Liver (tissue), 9 donors: ENCODE measurements around the gene MED15. TPM values are rescaled to one million over a fixed set of nuclear protein-coding genes. Genes with fewer than 3 reads are reported as not detected.

Experiments
- DNase-seq: peaks from one replicate; pipeline ENCODE4 v3.0.0-alpha.2; 2017; ENCODE audit warnings: low spot score
- H3K27ac ChIP-seq, 2 donors: one replicate each; pipeline ENCODE4 v1.7.0; 2013; ENCODE audit warnings: inconsistent platforms in 2 of 2, low read length in 2 of 2, control low read depth in 1 of 2, low read depth in 1 of 2, mild to moderate bottlenecking in 1 of 2
- H3K27me3 ChIP-seq, 4 donors: one replicate each; pipeline versions ENCODE4 v1.6.1 to v1.7.0; 2013; ENCODE audit warnings: low read length in 3 of 4, inconsistent platforms in 1 of 4, mild to moderate bottlenecking in 1 of 4, moderate library complexity in 1 of 4; ENCODE audit not compliant: control insufficient read depth in 4 of 4, insufficient read depth in 4 of 4
- H3K36me3 ChIP-seq, 4 donors: one replicate each; pipeline versions ENCODE4 v1.6.1 to v1.7.0; 2013; ENCODE audit warnings: low read length in 3 of 4, mild to moderate bottlenecking in 3 of 4, low read depth in 1 of 4, moderate library complexity in 1 of 4; ENCODE audit not compliant: control insufficient read depth in 4 of 4, insufficient read depth in 3 of 4
- H3K4me1 ChIP-seq, 4 donors: one replicate each; pipeline versions ENCODE4 v1.6.1 to v1.7.0; 2013; ENCODE audit warnings: low read length in 3 of 4, mild to moderate bottlenecking in 3 of 4, moderate library complexity in 1 of 4; ENCODE audit not compliant: control insufficient read depth in 4 of 4, insufficient read depth in 4 of 4
- H3K4me3 ChIP-seq, 3 donors: one replicate each; pipeline versions ENCODE4 v1.6.1 to v1.7.0; 2013; ENCODE audit warnings: low read length in 3 of 3, control low read depth in 1 of 3, low read depth in 1 of 3, mild to moderate bottlenecking in 1 of 3
- H3K9ac ChIP-seq, 2 donors: one replicate each; pipeline ENCODE4 v1.7.0; 2013; ENCODE audit warnings: low read length in 2 of 2, mild to moderate bottlenecking in 2 of 2, moderate library complexity in 2 of 2, control low read depth in 1 of 2, low read depth in 1 of 2
- H3K9me3 ChIP-seq, 4 donors: one replicate each; pipeline versions ENCODE4 v1.6.1 to v1.7.0; 2013; ENCODE audit warnings: low read length in 3 of 4; ENCODE audit not compliant: control insufficient read depth in 4 of 4
- ATF3 ChIP-seq: IDR thresholded peaks from 2 replicates; pipeline ENCODE4 v1.6.1; 2016; ENCODE audit warnings: antibody characterized with exemption
- CTCF ChIP-seq: fragments of 150-350 bp; IDR thresholded peaks from 2 replicates; pipeline ENCODE4 v1.5.1; 2017; ENCODE audit warnings: improper control_type of control experiment, low read depth, low read length; ENCODE audit not compliant: missing input control
- EGR1 ChIP-seq, 2 donors: IDR thresholded peaks; 2 replicates each; pipeline ENCODE4 v1.6.1; 2016 to 2018; ENCODE audit warnings: antibody characterized with exemption in 2 of 2, low read depth in 2 of 2
- FOXA1 ChIP-seq: IDR thresholded peaks from 2 replicates; pipeline ENCODE4 v1.6.1; 2016; ENCODE audit warnings: antibody characterized with exemption
- FOXA2 ChIP-seq: IDR thresholded peaks from 2 replicates; pipeline ENCODE4 v1.6.1; 2016; ENCODE audit warnings: antibody characterized with exemption
- GABPA ChIP-seq, 2 donors: IDR thresholded peaks in 1 of 2; conservative IDR thresholded peaks in 1 of 2; 2 replicates each; pipeline ENCODE4 v1.6.1; 2016; ENCODE audit warnings: antibody characterized with exemption in 2 of 2, mild to moderate bottlenecking in 1 of 2, moderate library complexity in 1 of 2
- HNF4A ChIP-seq, 2 donors: conservative IDR thresholded peaks; 2 replicates each; pipeline ENCODE4 v1.6.1; 2016; ENCODE audit warnings: antibody characterized with exemption in 2 of 2, mild to moderate bottlenecking in 2 of 2
- HNF4G ChIP-seq: IDR thresholded peaks from 2 replicates; pipeline ENCODE4 v1.6.1; 2016; ENCODE audit warnings: antibody characterized with exemption
- MAX ChIP-seq: IDR thresholded peaks from 2 replicates; pipeline ENCODE4 v1.6.1; 2016; ENCODE audit warnings: antibody characterized with exemption
- NR2F2 ChIP-seq: IDR thresholded peaks from 2 replicates; pipeline ENCODE4 v1.6.1; 2016; ENCODE audit warnings: antibody characterized with exemption
- RAD21 ChIP-seq, 2 donors: IDR thresholded peaks; 2 replicates each; pipeline ENCODE4 v1.6.1; 2016; ENCODE audit warnings: antibody characterized with exemption in 2 of 2, mild to moderate bottlenecking in 2 of 2
- REST ChIP-seq: IDR thresholded peaks from 2 replicates; pipeline ENCODE4 v1.6.1; 2016; ENCODE audit warnings: antibody characterized with exemption, mild to moderate bottlenecking
- RXRA ChIP-seq, 2 donors: IDR thresholded peaks; 2 replicates each; pipeline ENCODE4 v1.6.1; 2017 to 2018; ENCODE audit warnings: antibody characterized with exemption in 2 of 2, mild to moderate bottlenecking in 1 of 2
- SP1 ChIP-seq: IDR thresholded peaks from 2 replicates; pipeline ENCODE4 v1.6.1; 2018; ENCODE audit warnings: antibody characterized with exemption, mild to moderate bottlenecking
- TAF1 ChIP-seq: conservative IDR thresholded peaks from 2 replicates; pipeline ENCODE4 v1.6.1; 2016; ENCODE audit warnings: antibody characterized with exemption, mild to moderate bottlenecking
- YY1 ChIP-seq: IDR thresholded peaks from 2 replicates; pipeline ENCODE4 v1.6.1; 2016; ENCODE audit warnings: antibody characterized with exemption, mild to moderate bottlenecking
- ZBTB33 ChIP-seq: IDR thresholded peaks from 2 replicates; pipeline ENCODE4 v1.6.1; 2016; ENCODE audit warnings: antibody characterized with exemption
- WGBS: extraction: QIAGEN DNeasy Blood & Tissue Kit; methylation state at CpG from one replicate; pipeline ENCODE4 v1.1.7; 2013; 5-methylcytosine and 5-hydroxymethylcytosine counted together
- polyA plus RNA-seq, 2 donors: library from polyadenylated mRNA; stranded (reverse) in 1 of 2; unstranded in 1 of 2; fragments of 200-250 nt in 1 of 2; fragments of >200 nt in 1 of 2; fragmentation: Nextera tagmentation in 1 of 2; extraction: Ambion mirVana in 1 of 2; gene quantifications; one replicate each; pipeline versions ENCODE4 v1.2.1 to v1.2.3, GENCODE V29; 2013 to 2015
- total RNA-seq, 2 donors: library from RNA; depleted of rRNA; stranded (reverse); fragments of >200 nt; gene quantifications; one replicate each; pipeline ENCODE4 v1.2.3, GENCODE V29; 2014
- donor health status: healthy.
- donor health status: healthy.
- donor health status: healthy.
- donor health status: healthy.
- donor health status: healthy.

MED15 gene
- total and polyA plus RNA-seq, 4 donors: 9.7 to 28.0 (median 16.2) TPM

- no peak for DNase-seq
- Histone ChIP-seq H3K9ac (no peak overlapping the region), H3K9me3 (no peaks in the 10 kb centered on the region), H3K4me3 (no peak overlapping the region), H3K4me1 (peaks cover 0 to 19% (median 11%) of the 10 kb centered on the region in 4 donors), H3K27ac (peak overlapping the region; percentile 16 to 72), H3K27me3 (no peaks in the 10 kb centered on the region), H3K36me3 (peaks cover 2 to 20% (median 9%) of the 10 kb centered on the region in 4 donors)
- WGBS: 69% methylated on average over 7 of the region's 7 CpGs
- TF ChIP-seq EGR1 (IDR thresholded peaks at IDR 0.05; ENCODE audit: low read depth in 2 of 2) (no peak), RXRA (IDR thresholded peaks at IDR 0.05) (no peak), CTCF (no peak), SP1 (no peak), REST (no peak), HNF4A (conservative IDR thresholded peaks at IDR 0.05) (no peak), ATF3 (no peak)
These were observed 41.9 kb downstream of the MED15 start for GRCh38 chr22:20549232-20549841.

GRCh38 chr22:20550057-20550817 is 42.8 kb downstream of the MED15 start:
- H3K27ac ChIP-seq: peak overlapping the region; percentile 16 to 72
- H3K4me3 ChIP-seq: no peak overlapping the region
- peaks cover 4 to 23% (median 9%) of the 10 kb centered on the region in 4 donors for H3K36me3 ChIP-seq
- no peaks in the 10 kb centered on the region for H3K9me3 ChIP-seq
- no peak overlapping the region for H3K9ac ChIP-seq
- no peak for TF ChIP-seq ATF3
- no peak for TF ChIP-seq RXRA (IDR thresholded peaks at IDR 0.05)
- no peak for TF ChIP-seq ZBTB33
- no peak for TF ChIP-seq YY1
- TF ChIP-seq MAX: no peak
- no peak for TF ChIP-seq FOXA2
- TF ChIP-seq TAF1: no peak
- TF ChIP-seq SP1: no peak
- TF ChIP-seq NR2F2: no peak
- no peak for TF ChIP-seq FOXA1
- TF ChIP-seq HNF4G: no peak
- TF ChIP-seq RAD21 (IDR thresholded peaks at IDR 0.05): no peak
- TF ChIP-seq HNF4A (conservative IDR thresholded peaks at IDR 0.05): no peak
- TF ChIP-seq GABPA (IDR thresholded peaks at IDR 0.05 in 1 of 2, conservative IDR thresholded peaks at IDR 0.05 in 1 of 2): no peak
- TF ChIP-seq CTCF: no peak
- no peak for TF ChIP-seq EGR1 (IDR thresholded peaks at IDR 0.05; ENCODE audit: low read depth in 2 of 2)
- peaks cover 0 to 19% (median 11%) of the 10 kb centered on the region in 4 donors for H3K4me1 ChIP-seq
- DNase-seq: no peak
- no peaks in the 10 kb centered on the region for H3K27me3 ChIP-seq
- WGBS: 88% methylated on average over 8 of the region's 8 CpGs
